Measurements from ENCODE around the gene DEDD. TPM values are rescaled to one million over a fixed set of nuclear protein-coding genes. Genes with fewer than 3 reads are reported as not detected.

Gene DEDD
- total and polyA plus RNA-seq, 11 donors, result 13.8 to 38.8 (median 26.5) TPM

DNA sequence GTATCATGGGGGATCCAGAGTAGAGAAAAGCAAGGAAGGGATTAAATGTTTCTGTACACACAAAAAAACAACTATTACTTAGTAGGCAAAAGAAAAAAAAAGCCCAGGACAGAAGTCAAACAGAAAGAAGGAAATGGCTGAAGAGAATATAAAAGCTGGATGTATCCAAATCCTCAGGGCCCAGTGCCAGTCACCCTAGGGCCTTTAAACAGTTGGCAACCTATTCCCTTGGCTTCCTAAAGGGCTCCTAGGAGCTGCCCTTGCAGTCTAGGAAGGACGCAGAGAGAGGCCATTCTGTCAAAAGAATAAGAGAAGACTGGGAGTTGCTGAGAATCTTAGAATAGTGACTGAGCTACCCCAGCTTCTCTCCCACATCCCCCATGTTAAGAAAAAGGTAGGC lies 39.9 kb upstream of the DEDD start:
- no peaks in the 10 kb centered on the region for H3K9me3 ChIP-seq
- ATAC-seq, result no peak
- H3K4me3 ChIP-seq, result no peak overlapping the region
- no peak for DNase-seq
- intact Hi-C loops (cut with DNase I), result no loop called here
- H3K36me3 ChIP-seq, result peaks cover 0 to 83% (median 70%) of the 10 kb centered on the region in 9 donors
- peak overlapping the region in 11 of 12 donors; percentile 7 to 73 (median 50) for H3K27ac ChIP-seq
- 64 to 89% (median 72%) methylated on average over 1 of the region's 1 CpG for WGBS, 4 donors
- TF ChIP-seq CTCF (IDR thresholded peaks at IDR 0.05) (no peak), POLR2A (IDR thresholded peaks at IDR 0.05) (no peak)
- peaks cover 6 to 38% (median 26%) of the 10 kb centered on the region in 12 donors for H3K4me1 ChIP-seq
- H3K27me3 ChIP-seq, result no peaks in the 10 kb centered on the region

- ATAC-seq, result no peak
- H3K27ac ChIP-seq, result peak overlapping the region in 4 of 12 donors; percentile 51 to 73 (median 61)
- no peaks in the 10 kb centered on the region for H3K9me3 ChIP-seq
- no peaks in the 10 kb centered on the region for H3K27me3 ChIP-seq
- TF ChIP-seq CTCF (IDR thresholded peaks at IDR 0.05), result no peak
- no peak for TF ChIP-seq POLR2A (IDR thresholded peaks at IDR 0.05)
- H3K36me3 ChIP-seq, result peaks cover 0 to 83% (median 70%) of the 10 kb centered on the region in 9 donors
- no peak for DNase-seq
- H3K4me3 ChIP-seq, result no peak overlapping the region
- intact Hi-C loops (cut with DNase I), result no loop called here
- 82 to 88% (median 84%) methylated on average over 12 of the region's 12 CpGs for WGBS, 4 donors
- peaks cover 6 to 44% (median 30%) of the 10 kb centered on the region in 12 donors for H3K4me1 ChIP-seq
These were observed 39.2 kb upstream of the DEDD start for GRCh38 chr1:161171696-161172095.

DNA sequence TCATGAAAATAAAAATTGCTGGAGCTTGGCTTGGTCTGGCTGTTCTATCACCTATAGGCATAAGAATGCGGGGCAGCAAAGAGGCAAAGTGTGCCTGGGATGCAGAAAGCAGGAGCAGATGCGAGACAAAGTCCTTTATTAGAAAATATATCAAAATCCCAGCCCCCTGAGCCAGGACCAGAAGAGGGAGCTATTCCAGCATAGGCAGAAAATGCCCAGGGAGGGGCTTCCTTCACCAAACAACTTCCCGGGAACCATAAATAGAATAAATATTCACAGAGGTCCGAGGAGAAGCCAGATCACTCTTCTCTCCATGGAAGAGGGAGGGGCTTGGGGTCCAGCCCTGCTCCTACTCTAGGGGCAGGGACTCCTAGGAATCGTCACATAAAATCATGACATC lies 38.7 kb upstream of the DEDD start:
- no peaks in the 10 kb centered on the region for H3K9me3 ChIP-seq
- H3K27me3 ChIP-seq, result no peaks in the 10 kb centered on the region
- WGBS, 4 donors, result 49 to 60% (median 51%) methylated on average over 5 of the region's 5 CpGs
- no peak for ATAC-seq
- H3K4me3 ChIP-seq, result no peak overlapping the region
- DNase-seq, result no peak
- TF ChIP-seq POLR2A (IDR thresholded peaks at IDR 0.05) (no peak), CTCF (IDR thresholded peaks at IDR 0.05) (peak in 3 of 12 donors; percentile 13 to 23 (median 19))
- H3K36me3 ChIP-seq, result peaks cover 0 to 83% (median 70%) of the 10 kb centered on the region in 9 donors
- peaks cover 6 to 40% (median 26%) of the 10 kb centered on the region in 12 donors for H3K4me1 ChIP-seq
- H3K27ac ChIP-seq, result peak overlapping the region in 3 of 12 donors; percentile 60 to 73 (median 62)
- intact Hi-C loops (cut with DNase I), result no loop called here

- ATAC-seq (no peak), DNase-seq (no peak)
These were observed 36.4 kb upstream of the DEDD start for GRCh38 chr1:161168906-161169305.

More at GRCh38 chr1:161168906-161169305, 36.4 kb upstream of the DEDD start:
- TF ChIP-seq POLR2A (IDR thresholded peaks at IDR 0.05) (no peak), CTCF (IDR thresholded peaks at IDR 0.05) (no peak)
- H3K27me3 ChIP-seq, result no peaks in the 10 kb centered on the region
- intact Hi-C loops (cut with DNase I), result no loop called here
- H3K27ac ChIP-seq, result no peak overlapping the region
- no peak overlapping the region for H3K4me3 ChIP-seq
- WGBS, 4 donors, result 94 to 97% (median 95%) methylated on average over 7 to 9 of the region's 9 CpGs
- peaks cover 6 to 46% (median 33%) of the 10 kb centered on the region in 12 donors for H3K4me1 ChIP-seq
- no peaks in the 10 kb centered on the region for H3K9me3 ChIP-seq
- peaks cover 0 to 73% (median 59%) of the 10 kb centered on the region in 9 donors for H3K36me3 ChIP-seq

All from heart left ventricle (tissue), 16 donors.